ENCODE results near the gene ADAMTS20.

GRCh38 chr12:43540470-43540869 lies 11.5 kb downstream of the ADAMTS20 start:
- TF ChIP-seq CTCF (IDR thresholded peaks at IDR 0.05): no peak
- no peak for TF ChIP-seq POLR2AphosphoS5 (IDR thresholded peaks at IDR 0.05)
- no peak for TF ChIP-seq POLR2A (IDR thresholded peaks at IDR 0.05)

Data from gastroesophageal sphincter (tissue), 3 donors.